GM23338 (cell line): ENCODE results near the gene CRACDL. TPM values are rescaled to one million over a fixed set of nuclear protein-coding genes. Genes with fewer than 3 reads are reported as not detected.

ENCODE experiments used
- ATAC-seq: fragments of 200-7000 bp; cut with Tn5 transposase; 3 replicates; pipeline ENCODE4 v1.9.1; 2020
- DNase-seq: peaks from one replicate; pipeline ENCODE4 v3.0.0-alpha.2; 2015; ENCODE audit warnings: low spot score
- H2AFZ ChIP-seq: fragments of 200-600 bp; sonication (generic); 2 replicates; pipeline ENCODE4 v1.8.0; 2016; ENCODE audit warnings: antibody characterized with exemption, mild to moderate bottlenecking, moderate library complexity
- H3F3A ChIP-seq: fragments of 200-600 bp; sonication (generic); replicated peaks from 2 replicates; pipeline ENCODE4 v1.8.0; 2017; ENCODE audit warnings: antibody characterized with exemption, mixed run types, low read depth
- H3K27ac ChIP-seq: fragments of 200-600 bp; sonication (generic); 2 replicates; pipeline ENCODE4 v1.6.1; 2016; ENCODE audit warnings: low read depth
- H3K27me3 ChIP-seq: fragments of 200-600 bp; sonication (generic); 2 replicates; pipeline ENCODE4 v1.8.0; 2016; ENCODE audit warnings: mild to moderate bottlenecking, mixed run types, moderate library complexity; ENCODE audit not compliant: insufficient read depth
- H3K36me3 ChIP-seq: fragments of 200-600 bp; sonication (generic); 2 replicates; pipeline ENCODE4 v1.8.0; 2016; ENCODE audit warnings: mild to moderate bottlenecking; ENCODE audit not compliant: insufficient read depth
- H3K4me1 ChIP-seq: fragments of 200-600 bp; sonication (generic); 2 replicates; pipeline ENCODE4 v1.8.0; 2016; ENCODE audit warnings: mild to moderate bottlenecking, moderate library complexity; ENCODE audit not compliant: insufficient read depth
- H3K4me2 ChIP-seq: fragments of 200-600 bp; sonication (generic); 2 replicates; pipeline ENCODE4 v1.7.1; 2017; ENCODE audit warnings: mixed run types
- H3K4me3 ChIP-seq: fragments of 200-600 bp; sonication (generic); 2 replicates; pipeline ENCODE4 v1.6.1; 2016; ENCODE audit warnings: mixed run types
- H3K79me2 ChIP-seq: fragments of 200-600 bp; sonication (generic); replicated peaks from 2 replicates; pipeline ENCODE4 v1.8.0; 2017; ENCODE audit warnings: mild to moderate bottlenecking; ENCODE audit not compliant: insufficient read depth
- H3K9me2 ChIP-seq: fragments of 200-600 bp; sonication (generic); 2 replicates; pipeline ENCODE4 v1.8.0; 2017; ENCODE audit not compliant: insufficient read depth
- H4K20me1 ChIP-seq: fragments of 200-600 bp; sonication (generic); replicated peaks from 2 replicates; pipeline ENCODE4 v1.8.0; 2017; ENCODE audit warnings: mild to moderate bottlenecking; ENCODE audit not compliant: insufficient read depth
- H3K27ac Mint-ChIP-seq: 2 replicates; pipeline ENCODE4 v1.8.0; 2020; ENCODE audit warnings: inconsistent platforms, mild to moderate bottlenecking, moderate library complexity, mixed read lengths
- H3K27me3 Mint-ChIP-seq: 3 replicates; pipeline ENCODE4 v1.8.0; 2022; ENCODE audit warnings: low read depth, mild to moderate bottlenecking, moderate library complexity, mixed read lengths, inconsistent platforms; ENCODE audit not compliant: insufficient read depth, poor library complexity
- H3K36me3 Mint-ChIP-seq: 3 replicates; pipeline ENCODE4 v1.8.0; 2021; ENCODE audit warnings: low read depth, mild to moderate bottlenecking, inconsistent platforms, moderate library complexity, mixed read lengths
- H3K4me1 Mint-ChIP-seq: 3 replicates; pipeline ENCODE4 v1.8.0; 2020; ENCODE audit warnings: mild to moderate bottlenecking, inconsistent platforms, mixed read lengths
- H3K4me3 Mint-ChIP-seq: 3 replicates; pipeline ENCODE4 v1.8.0; 2021; ENCODE audit warnings: moderate library complexity, mild to moderate bottlenecking, inconsistent platforms, mixed read lengths
- H3K9me3 Mint-ChIP-seq: 3 replicates; pipeline ENCODE4 v1.8.0; 2020; ENCODE audit warnings: moderate library complexity, mild to moderate bottlenecking, inconsistent platforms, mixed read lengths
- CREB1 ChIP-seq: fragments of 250-450 bp; sonication (Bioruptor Pico); IDR thresholded peaks from 2 replicates; pipeline ENCODE4 v1.5.0; 2020; ENCODE audit warnings: low read depth, mild to moderate bottlenecking, moderate library complexity
- CTCF ChIP-seq, 2 experiments: fragments of 200-600 bp in 1 of 2; sonication (generic) in 1 of 2; conservative IDR thresholded peaks; 2 replicates each; pipeline versions ENCODE4 v1.5.1 to v1.6.1; 2016 to 2017; ENCODE audit warnings: antibody characterized with exemption in 2 of 2, low read depth in 2 of 2, mild to moderate bottlenecking in 2 of 2, moderate library complexity in 1 of 2
- ETS1 ChIP-seq: IDR thresholded peaks from 2 replicates; pipeline ENCODE4 v1.6.1; 2016; ENCODE audit warnings: antibody characterized with exemption
- EZH2 ChIP-seq: fragments of 200-600 bp; sonication (generic); IDR thresholded peaks from one replicate; pipeline ENCODE4 v1.8.0; 2017; ENCODE audit warnings: antibody characterized with exemption, mild to moderate bottlenecking, low read depth; ENCODE audit not compliant: unreplicated experiment
- EZH2phosphoT487 ChIP-seq: fragments of 200-600 bp; sonication (generic); IDR thresholded peaks from one replicate; pipeline ENCODE4 v1.8.1; 2018; ENCODE audit warnings: antibody characterized with exemption; ENCODE audit not compliant: unreplicated experiment
- JUNB ChIP-seq: IDR thresholded peaks from one replicate; pipeline ENCODE4 v1.6.1; 2016; ENCODE audit warnings: antibody characterized with exemption; ENCODE audit not compliant: unreplicated experiment
- NANOG ChIP-seq: IDR thresholded peaks from 2 replicates; pipeline ENCODE4 v1.6.1; 2016; ENCODE audit warnings: antibody characterized with exemption, borderline replicate concordance
- POLR2AphosphoS5 ChIP-seq: IDR thresholded peaks from 2 replicates; pipeline ENCODE4 v1.6.1; 2016; ENCODE audit warnings: antibody characterized with exemption, low read depth
- REST ChIP-seq: IDR thresholded peaks from one replicate; pipeline ENCODE4 v1.6.1; 2018; ENCODE audit warnings: antibody characterized with exemption; ENCODE audit not compliant: unreplicated experiment
- STAT1 ChIP-seq: IDR thresholded peaks from one replicate; pipeline ENCODE4 v1.6.1; 2016; ENCODE audit warnings: antibody characterized with exemption; ENCODE audit not compliant: unreplicated experiment
- ZNF114 ChIP-seq: fragments of 250-450 bp; sonication (Bioruptor Pico); IDR thresholded peaks from 2 replicates; pipeline ENCODE4 v1.5.0; 2020; ENCODE audit warnings: mild to moderate bottlenecking, moderate library complexity
- ZNF331 ChIP-seq: fragments of 250-450 bp; sonication (Bioruptor Pico); IDR thresholded peaks from 2 replicates; pipeline ENCODE4 v1.5.0; 2020; ENCODE audit warnings: low read depth, mild to moderate bottlenecking, moderate library complexity
- ZNF462 ChIP-seq: fragments of 250-450 bp; sonication (Bioruptor Pico); IDR thresholded peaks from 2 replicates; pipeline ENCODE4 v1.5.0; 2020; ENCODE audit warnings: mild to moderate bottlenecking, moderate library complexity
- polyA plus RNA-seq: library from polyadenylated mRNA; unstranded; fragments of >200 nt; fragmentation: Nextera tagmentation; extraction: Ambion mirVana; gene quantifications from 2 replicates; pipeline ENCODE4 v1.2.1, GENCODE V29; 2016
- total RNA-seq: library from RNA; depleted of rRNA; stranded (reverse); fragments of >200 nt; shearing (Covaris generic); gene quantifications from 2 replicates; pipeline ENCODE4 v1.2.3, GENCODE V29; 2014

CRACDL gene
- total and polyA plus RNA-seq, 2 experiments from 2014 or later = 0.14 to 0.16 TPM

GRCh38 chr2:98846041-98846440, 90.0 kb downstream of the CRACDL start:
- no peaks in the 10 kb centered on the region for H3K79me2 ChIP-seq
- H2AFZ ChIP-seq = peak overlapping the region; percentile 63
- no peaks in the 10 kb centered on the region for H4K20me1 ChIP-seq
- H3F3A ChIP-seq = no peaks in the 10 kb centered on the region
- H3K4me1 ChIP-seq = no peaks in the 10 kb centered on the region
- H3K4me1 Mint-ChIP-seq = no peaks in the 10 kb centered on the region
- H3K9me2 ChIP-seq = no peaks in the 10 kb centered on the region
- H3K36me3 ChIP-seq = no peaks in the 10 kb centered on the region
- no peaks in the 10 kb centered on the region for H3K27me3 ChIP-seq
- H3K27ac ChIP-seq = no peak overlapping the region
- TF ChIP-seq NANOG (no peak), REST (no peak), POLR2AphosphoS5 (no peak), ZNF331 (no peak), ZNF462 (no peak), ETS1 (no peak), EZH2 (no peak), EZH2phosphoT487 (no peak), CTCF (conservative IDR thresholded peaks at IDR 0.05; ENCODE audit: low read depth in 2 of 2) (no peak), JUNB (no peak), STAT1 (no peak), CREB1 (no peak), ZNF114 (CRISPR knock-in tag) (no peak)
- H3K36me3 Mint-ChIP-seq = no peaks in the 10 kb centered on the region
- no peak overlapping the region for H3K4me2 ChIP-seq
- no peaks in the 10 kb centered on the region for H3K27me3 Mint-ChIP-seq
- no peak overlapping the region for H3K27ac Mint-ChIP-seq
- H3K4me3 ChIP-seq = no peak overlapping the region
- no peak for DNase-seq
- no peaks in the 10 kb centered on the region for H3K9me3 Mint-ChIP-seq
- no peak overlapping the region for H3K4me3 Mint-ChIP-seq
- ATAC-seq = no peak
